Breast epithelium (tissue), 4 donors: ENCODE results near the gene GARS1. TPM values are rescaled to one million over a fixed set of nuclear protein-coding genes. Genes with fewer than 3 reads are reported as not detected.

Source experiments
- DNase-seq, 2 donors: peaks; one replicate each; pipeline ENCODE4 v3.0.0-alpha.2; 2019; ENCODE audit warnings: low spot score in 2 of 2
- H3K27ac ChIP-seq, 2 donors: fragments of 200-600 bp; sonication (generic) in 1 of 2; one replicate each; pipeline ENCODE4 v1.5.1; 2016 to 2019; ENCODE audit warnings: mild to moderate bottlenecking in 1 of 2
- H3K27me3 ChIP-seq, 2 donors: fragments of 200-600 bp; sonication (generic) in 1 of 2; one replicate each; pipeline versions ENCODE4 v1.5.1 to v1.6.0; 2017 to 2019; ENCODE audit warnings: control low read depth in 1 of 2, mild to moderate bottlenecking in 1 of 2
- H3K36me3 ChIP-seq: fragments of 200-600 bp; one replicate; pipeline ENCODE4 v1.5.1; 2019
- H3K4me1 ChIP-seq, 2 donors: fragments of 200-600 bp; sonication (generic); one replicate each; pipeline ENCODE4 v1.5.1; 2016 to 2019; ENCODE audit warnings: control low read depth in 1 of 2
- H3K4me3 ChIP-seq, 3 donors: fragments of 200-600 bp; sonication (generic); 1 replicate in 2 of 3; 2 replicates in 1 of 3; pipeline ENCODE4 v1.5.1; 2016 to 2019; ENCODE audit warnings: mild to moderate bottlenecking in 3 of 3, moderate library complexity in 2 of 3
- H3K9me3 ChIP-seq, 2 donors: fragments of 200-600 bp; sonication (generic) in 1 of 2; one replicate each; pipeline ENCODE4 v1.5.1; 2016 to 2019; ENCODE audit warnings: control low read depth in 1 of 2
- POLR2A ChIP-seq: fragments of 450-650 bp; IDR thresholded peaks from one replicate; pipeline ENCODE4 v1.6.1; 2016; ENCODE audit warnings: antibody characterized with exemption, mild to moderate bottlenecking, moderate library complexity
- POLR2AphosphoS5 ChIP-seq, 3 donors: sonication (generic); formaldehyde crosslinking; IDR thresholded peaks; one replicate each; pipeline ENCODE4 v1.6.1; 2017; ENCODE audit warnings: antibody characterized with exemption in 3 of 3
- intact Hi-C: fragments of 100-400 bp; cut with DNase I; formaldehyde crosslinking; loops from one replicate; pipeline ENCODE4 v1.15.1; 2023; ENCODE audit warnings: low total_unique reads
- total RNA-seq, 3 donors: library from RNA; depleted of rRNA; stranded (reverse); fragments of >200 nt; gene quantifications; one replicate each; pipeline ENCODE4 v1.1.0, GENCODE V29; 2016
- TF ChIP-seq, protein P1 (sequence below), 3 donors: fragments of 450-650 bp; IDR thresholded peaks; one replicate each; pipeline ENCODE4 v1.5.1; 2016 to 2017; ENCODE audit warnings: antibody characterized with exemption in 3 of 3, mild to moderate bottlenecking in 3 of 3, moderate library complexity in 3 of 3

GARS1 gene
- total RNA-seq, 3 donors from 2014 or later = 50.9 to 66.9 (median 56.8) TPM

DNA sequence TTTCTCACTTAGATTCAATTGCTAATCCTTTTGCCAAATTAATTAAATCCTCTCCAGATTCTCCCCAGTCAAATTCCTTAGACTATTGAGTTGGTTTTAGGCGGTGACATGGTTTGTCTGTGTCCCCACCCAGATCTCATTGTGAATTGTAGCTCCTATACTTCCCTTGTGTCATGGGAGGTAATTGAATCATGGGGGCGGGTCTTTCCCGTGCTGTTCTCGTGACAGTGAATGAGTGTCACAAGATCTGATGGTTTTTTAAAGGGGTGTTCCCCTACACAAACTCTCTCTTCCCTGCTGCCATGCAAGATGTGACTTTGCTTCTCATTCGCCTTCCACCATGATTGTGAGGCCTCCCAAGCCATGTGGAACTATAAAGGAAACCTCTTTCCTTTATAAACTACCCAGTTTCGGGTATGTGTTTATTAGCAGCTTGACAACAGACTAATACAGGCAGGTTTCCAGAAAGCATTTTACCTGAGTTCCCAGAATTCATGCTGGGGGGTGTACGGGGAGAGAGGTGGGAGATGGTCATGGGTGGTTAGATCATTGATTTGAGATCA is 44.7 kb upstream of the GARS1 start:
- Histone ChIP-seq H3K4me1 (peaks cover 0 to 13% of the 10 kb centered on the region in 2 donors), H3K4me3 (no peak overlapping the region), H3K36me3 (no peaks in the 10 kb centered on the region), H3K27me3 (no peaks in the 10 kb centered on the region), H3K27ac (peak overlapping the region; percentile 93 to 95), H3K9me3 (no peaks in the 10 kb centered on the region)
- DNase-seq = no peak
- intact Hi-C loops = no loop called here
- TF ChIP-seq POLR2AphosphoS5 (IDR thresholded peaks at IDR 0.05) (no peak), POLR2A (no peak)
- TF ChIP-seq, protein P1, sequence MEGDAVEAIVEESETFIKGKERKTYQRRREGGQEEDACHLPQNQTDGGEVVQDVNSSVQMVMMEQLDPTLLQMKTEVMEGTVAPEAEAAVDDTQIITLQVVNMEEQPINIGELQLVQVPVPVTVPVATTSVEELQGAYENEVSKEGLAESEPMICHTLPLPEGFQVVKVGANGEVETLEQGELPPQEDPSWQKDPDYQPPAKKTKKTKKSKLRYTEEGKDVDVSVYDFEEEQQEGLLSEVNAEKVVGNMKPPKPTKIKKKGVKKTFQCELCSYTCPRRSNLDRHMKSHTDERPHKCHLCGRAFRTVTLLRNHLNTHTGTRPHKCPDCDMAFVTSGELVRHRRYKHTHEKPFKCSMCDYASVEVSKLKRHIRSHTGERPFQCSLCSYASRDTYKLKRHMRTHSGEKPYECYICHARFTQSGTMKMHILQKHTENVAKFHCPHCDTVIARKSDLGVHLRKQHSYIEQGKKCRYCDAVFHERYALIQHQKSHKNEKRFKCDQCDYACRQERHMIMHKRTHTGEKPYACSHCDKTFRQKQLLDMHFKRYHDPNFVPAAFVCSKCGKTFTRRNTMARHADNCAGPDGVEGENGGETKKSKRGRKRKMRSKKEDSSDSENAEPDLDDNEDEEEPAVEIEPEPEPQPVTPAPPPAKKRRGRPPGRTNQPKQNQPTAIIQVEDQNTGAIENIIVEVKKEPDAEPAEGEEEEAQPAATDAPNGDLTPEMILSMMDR (IDR thresholded peaks at IDR 0.05) = no peak

DNA sequence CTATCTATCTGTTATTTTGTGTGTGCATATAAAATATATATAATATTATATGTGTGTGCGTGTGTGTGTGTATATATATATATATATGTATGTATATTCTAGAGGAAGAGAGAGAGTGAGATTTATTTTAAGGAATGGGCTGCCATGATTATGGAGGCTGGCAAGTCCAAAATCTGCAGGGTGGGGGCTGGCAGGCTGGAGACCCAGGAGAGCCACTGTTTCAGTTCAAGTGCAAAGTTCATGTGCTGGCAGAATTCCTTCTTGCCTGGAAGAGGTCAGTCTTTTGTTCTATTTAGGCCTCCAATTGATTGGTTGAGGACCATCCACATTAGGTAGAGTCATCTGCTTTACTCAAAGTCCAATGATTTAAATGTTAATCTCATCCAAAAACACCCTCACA is 42.3 kb upstream of the GARS1 start:
- H3K9me3 ChIP-seq = no peaks in the 10 kb centered on the region
- peaks cover 3 to 17% of the 10 kb centered on the region in 2 donors for H3K4me1 ChIP-seq
- intact Hi-C loops = no loop called here
- DNase-seq = no peak
- H3K36me3 ChIP-seq = no peaks in the 10 kb centered on the region
- peak overlapping the region in 1 of 2 donors; percentile 6 for H3K27ac ChIP-seq
- H3K27me3 ChIP-seq = no peaks in the 10 kb centered on the region
- TF ChIP-seq, protein P1 (IDR thresholded peaks at IDR 0.05) = no peak
- no peak for TF ChIP-seq POLR2A
- no peak overlapping the region for H3K4me3 ChIP-seq

DNA sequence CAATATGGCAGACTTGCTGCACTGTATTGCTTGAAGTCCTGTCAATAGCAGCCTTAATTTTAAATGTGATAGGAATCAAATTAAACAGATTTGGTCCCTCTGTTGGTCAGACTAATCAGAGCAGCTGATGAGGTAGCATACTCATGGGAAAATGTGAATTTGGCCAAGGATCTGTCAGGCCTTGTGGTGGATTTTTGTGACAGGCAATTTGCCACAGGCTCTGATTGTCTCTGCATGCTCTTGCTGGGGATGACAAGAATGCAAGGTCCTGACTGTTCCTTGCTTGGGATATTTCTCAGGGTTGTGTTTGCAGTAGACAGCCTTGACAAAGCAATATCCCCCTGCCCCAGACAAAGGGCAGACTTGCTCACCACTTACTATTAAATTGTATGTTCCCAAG is 41.5 kb upstream of the GARS1 start:
- H3K9me3 ChIP-seq = no peaks in the 10 kb centered on the region
- TF ChIP-seq, protein P1 (IDR thresholded peaks at IDR 0.05) = no peak
- TF ChIP-seq POLR2A (no peak), POLR2AphosphoS5 (IDR thresholded peaks at IDR 0.05) (no peak)
- H3K27ac ChIP-seq = peak overlapping the region in 1 of 2 donors; percentile 19
- no peaks in the 10 kb centered on the region for H3K27me3 ChIP-seq
- H3K4me1 ChIP-seq = peaks cover 3 to 17% of the 10 kb centered on the region in 2 donors
- no peaks in the 10 kb centered on the region for H3K36me3 ChIP-seq
- no peak overlapping the region for H3K4me3 ChIP-seq
- no peak for DNase-seq
- intact Hi-C loops = no loop called here

DNA sequence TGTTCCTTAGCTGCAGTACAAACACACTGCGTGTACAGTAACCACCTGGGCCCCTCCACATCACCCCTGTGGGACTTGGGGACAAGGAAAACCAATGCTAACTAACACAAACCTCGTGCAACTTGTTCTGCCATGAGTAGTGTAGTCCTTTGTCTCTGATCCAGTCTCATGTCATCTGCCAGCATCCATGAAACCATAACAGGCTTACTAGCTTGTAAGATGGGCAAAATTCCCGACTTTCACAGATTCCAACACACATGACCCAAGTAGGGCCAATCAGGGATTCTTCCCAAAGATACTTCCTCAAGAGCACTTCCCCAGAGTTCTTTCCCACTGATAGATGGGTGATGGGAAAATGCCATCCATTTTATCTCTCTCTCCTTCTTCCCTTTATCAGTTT is 41.1 kb upstream of the GARS1 start:
- H3K9me3 ChIP-seq = no peaks in the 10 kb centered on the region
- DNase-seq = no peak
- no peaks in the 10 kb centered on the region for H3K36me3 ChIP-seq
- H3K27ac ChIP-seq = peak overlapping the region in 1 of 2 donors; percentile 19
- intact Hi-C loops = no loop called here
- no peak overlapping the region for H3K4me3 ChIP-seq
- TF ChIP-seq POLR2A (no peak), POLR2AphosphoS5 (IDR thresholded peaks at IDR 0.05) (no peak)
- TF ChIP-seq, protein P1 (IDR thresholded peaks at IDR 0.05) = no peak
- no peaks in the 10 kb centered on the region for H3K27me3 ChIP-seq
- peaks cover 3 to 17% of the 10 kb centered on the region in 2 donors for H3K4me1 ChIP-seq

DNA sequence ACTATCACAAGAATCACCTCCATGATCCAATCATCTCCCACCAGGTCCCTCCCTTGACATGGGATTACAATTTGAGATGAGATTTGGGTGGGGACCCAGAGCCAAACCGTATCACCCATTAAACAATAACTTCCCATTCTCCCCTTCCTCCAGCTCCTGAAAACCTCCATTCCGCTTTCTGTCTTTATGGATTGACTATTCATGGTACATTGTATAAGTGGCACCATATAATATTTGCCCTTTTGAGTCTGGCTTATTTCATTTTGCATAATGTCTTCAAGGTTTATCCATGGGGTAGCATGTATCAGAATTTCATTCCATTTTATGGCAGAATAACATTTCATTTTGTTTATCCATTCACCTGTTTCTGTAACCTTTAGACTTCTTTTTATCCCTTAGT is 39.2 kb upstream of the GARS1 start:
- TF ChIP-seq POLR2A (no peak), POLR2AphosphoS5 (IDR thresholded peaks at IDR 0.05) (no peak)
- TF ChIP-seq, protein P1 (IDR thresholded peaks at IDR 0.05) = no peak
- intact Hi-C loops = no loop called here

More for the DNA sequence above, 39.2 kb upstream of the GARS1 start:
- peak overlapping the region in 1 of 2 donors; percentile 88 for H3K27ac ChIP-seq
- H3K36me3 ChIP-seq = no peaks in the 10 kb centered on the region
- DNase-seq = no peak
- no peak overlapping the region for H3K4me3 ChIP-seq
- peaks cover 3 to 20% of the 10 kb centered on the region in 2 donors for H3K4me1 ChIP-seq
- H3K9me3 ChIP-seq = no peaks in the 10 kb centered on the region
- H3K27me3 ChIP-seq = no peaks in the 10 kb centered on the region
